Skeletal muscle satellite cell (primary cell): Measurements from ENCODE around the gene TMEM35B.
"Not testable (repeated sequence)": the region's sequence is repeated elsewhere in the genome, so short reads cannot be mapped to it uniquely, and the experiment has no call there.

Experiments
- H3K27me3 ChIP-seq: 2 replicates; pipeline ENCODE4 v1.7.0; 2013; ENCODE audit warnings: low read length; ENCODE audit not compliant: control insufficient read depth, insufficient read depth
- H3K36me3 ChIP-seq: 2 replicates; pipeline ENCODE4 v1.7.0; 2013; ENCODE audit warnings: mild to moderate bottlenecking, control low read depth, low read length; ENCODE audit not compliant: insufficient read depth
- H3K4me1 ChIP-seq: 2 replicates; pipeline ENCODE4 v1.7.0; 2013; ENCODE audit warnings: low read length; ENCODE audit not compliant: control insufficient read depth, insufficient read depth
- H3K4me2 ChIP-seq: 2 replicates; pipeline ENCODE4 v1.7.0; 2013; ENCODE audit warnings: mild to moderate bottlenecking, low read length
- H3K4me3 ChIP-seq: 2 replicates; pipeline ENCODE4 v1.7.0; 2013; ENCODE audit warnings: low read length
- H3K9ac ChIP-seq: 2 replicates; pipeline ENCODE4 v1.7.0; 2013; ENCODE audit warnings: mild to moderate bottlenecking, low read depth, low read length, moderate library complexity
- H3K9me3 ChIP-seq: replicated peaks from 2 replicates; pipeline ENCODE4 v1.7.0; 2013; ENCODE audit warnings: mild to moderate bottlenecking, control low read depth, low read length

Gene TMEM35B

GRCh38 chr1:34988581-34988980 is 3.4 kb upstream of the TMEM35B start:
- Histone ChIP-seq H3K4me1 (peaks cover 21% of the 10 kb centered on the region), H3K9me3 (no peaks in the 10 kb centered on the region), H3K36me3 (peaks cover 5% of the 10 kb centered on the region), H3K9ac (no peak overlapping the region), H3K27me3 (no peaks in the 10 kb centered on the region), H3K4me2 (no peak overlapping the region), H3K4me3 (no peak overlapping the region)

DNA sequence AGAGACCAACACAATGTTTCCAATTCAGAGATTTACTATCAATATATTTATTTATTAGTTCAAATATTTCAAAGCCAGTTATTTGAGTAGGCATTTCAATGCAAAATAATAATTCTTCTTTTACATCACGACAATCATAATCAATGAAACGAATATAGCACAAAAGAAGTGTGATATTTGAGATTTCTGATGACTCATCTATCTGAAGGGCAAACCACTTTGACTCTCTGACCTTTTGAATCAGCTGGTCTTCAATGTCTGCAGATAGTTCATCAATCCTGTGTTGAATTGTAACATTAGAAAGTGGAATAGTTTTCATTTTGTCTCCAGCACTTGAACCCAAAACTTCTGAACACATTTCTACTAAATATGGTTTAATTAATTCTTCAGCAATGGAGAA is 3.0 kb upstream of the TMEM35B start:
- no peaks in the 10 kb centered on the region for H3K9me3 ChIP-seq
- no peak overlapping the region for H3K4me3 ChIP-seq
- no peaks in the 10 kb centered on the region for H3K27me3 ChIP-seq
- no peak overlapping the region for H3K4me2 ChIP-seq
- H3K36me3 ChIP-seq = peaks cover 5% of the 10 kb centered on the region
- H3K9ac ChIP-seq = no peak overlapping the region
- H3K4me1 ChIP-seq = peaks cover 23% of the 10 kb centered on the region

- no peak overlapping the region for H3K9ac ChIP-seq
- peak overlapping the region; percentile 19 for H3K4me2 ChIP-seq
- H3K27me3 ChIP-seq = no peaks in the 10 kb centered on the region
- no peaks in the 10 kb centered on the region for H3K9me3 ChIP-seq
- peaks cover 26% of the 10 kb centered on the region for H3K4me1 ChIP-seq
- no peak overlapping the region for H3K4me3 ChIP-seq
- H3K36me3 ChIP-seq = peaks cover 7% of the 10 kb centered on the region
These were observed 1.9 kb upstream of the TMEM35B start for GRCh38 chr1:34987018-34987417.

DNA sequence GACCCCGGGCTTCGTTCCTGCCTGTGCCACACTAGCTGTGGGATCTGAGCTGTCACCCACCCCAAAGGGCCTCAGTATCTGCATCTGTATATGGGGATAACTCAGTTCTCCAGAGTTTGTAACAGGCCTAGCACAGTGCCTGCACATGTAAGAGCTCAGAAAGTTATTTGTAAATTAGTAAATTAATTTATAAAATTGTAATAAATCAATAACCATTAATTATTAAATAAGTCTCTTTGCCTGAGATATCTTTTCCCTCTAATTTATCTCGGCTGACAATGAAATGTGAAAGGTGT is 410 bp upstream of the TMEM35B start:
- not testable (repeated sequence) for H3K9me3 ChIP-seq, H3K27me3 ChIP-seq
- H3K4me2 ChIP-seq = peak overlapping the region; percentile 92
- H3K36me3 ChIP-seq = peaks cover 14% of the 10 kb centered on the region
- peak overlapping the region; percentile 98 for H3K4me3 ChIP-seq
- H3K9ac ChIP-seq = peak overlapping the region; percentile 95
- H3K4me1 ChIP-seq = peaks cover 26% of the 10 kb centered on the region

- Histone ChIP-seq H3K9ac (peak overlapping the region; percentile 95), H3K9me3 (no peaks in the 10 kb centered on the region), H3K4me1 (peaks cover 26% of the 10 kb centered on the region), H3K27me3 (no peaks in the 10 kb centered on the region), H3K4me3 (peak overlapping the region; percentile 98), H3K4me2 (peak overlapping the region; percentile 92), H3K36me3 (peaks cover 14% of the 10 kb centered on the region)
These were observed 733 bp downstream of the TMEM35B start for GRCh38 chr1:34984435-34984792.

GRCh38 chr1:34983700-34984355 is 1.3 kb downstream of the TMEM35B start:
- Histone ChIP-seq H3K36me3 (peaks cover 9% of the 10 kb centered on the region), H3K27me3 (no peaks in the 10 kb centered on the region), H3K4me2 (peak overlapping the region; percentile 92), H3K9ac (peak overlapping the region; percentile 95), H3K4me3 (peak overlapping the region; percentile 98), H3K9me3 (no peaks in the 10 kb centered on the region), H3K4me1 (peaks cover 26% of the 10 kb centered on the region)

DNA sequence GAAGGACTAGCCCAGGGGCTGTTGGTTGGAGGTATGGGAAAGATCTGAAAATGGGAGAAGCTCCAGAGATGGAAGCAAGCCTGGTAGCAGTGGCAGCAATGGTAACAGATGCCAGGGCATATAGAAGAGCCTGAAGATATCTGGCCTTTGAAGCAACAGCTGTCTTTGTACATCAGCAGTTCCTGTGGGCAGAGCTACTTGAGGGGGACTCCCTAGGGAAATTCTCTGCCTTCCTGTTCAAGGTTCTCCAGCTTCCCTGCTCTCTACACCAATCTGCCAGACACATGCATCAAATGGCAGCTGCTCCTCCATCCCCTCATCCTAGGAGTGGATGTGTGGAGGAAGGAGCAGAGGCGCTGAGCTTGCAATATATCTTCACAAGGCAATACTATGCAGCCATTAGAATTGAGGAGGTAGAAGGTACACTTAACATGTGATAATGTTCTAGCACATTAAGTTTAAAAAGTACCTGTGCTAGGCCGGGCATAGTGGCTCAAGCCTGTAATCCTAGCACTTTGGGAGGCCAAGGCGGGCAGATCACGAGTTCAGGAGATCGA is 2.2 kb downstream of the TMEM35B start:
- H3K4me3 ChIP-seq = no peak overlapping the region
- peaks cover 9% of the 10 kb centered on the region for H3K36me3 ChIP-seq
- H3K9me3 ChIP-seq = no peaks in the 10 kb centered on the region
- no peaks in the 10 kb centered on the region for H3K27me3 ChIP-seq
- no peak overlapping the region for H3K9ac ChIP-seq
- no peak overlapping the region for H3K4me2 ChIP-seq
- H3K4me1 ChIP-seq = peaks cover 26% of the 10 kb centered on the region

- H3K4me1 ChIP-seq = peaks cover 13% of the 10 kb centered on the region
- H3K9ac ChIP-seq = no peak overlapping the region
- H3K4me2 ChIP-seq = no peak overlapping the region
- H3K4me3 ChIP-seq = no peak overlapping the region
- no peaks in the 10 kb centered on the region for H3K27me3 ChIP-seq
- no peaks in the 10 kb centered on the region for H3K9me3 ChIP-seq
- H3K36me3 ChIP-seq = peaks cover 9% of the 10 kb centered on the region
These were observed 4.4 kb downstream of the TMEM35B start for GRCh38 chr1:34980715-34981114.

GRCh38 chr1:34978921-34979320 is 6.2 kb downstream of the TMEM35B start:
- Histone ChIP-seq H3K4me2 (no peak overlapping the region), H3K9ac (no peak overlapping the region), H3K9me3 (no peaks in the 10 kb centered on the region), H3K36me3 (peaks cover 9% of the 10 kb centered on the region), H3K4me3 (no peak overlapping the region), H3K4me1 (peaks cover 9% of the 10 kb centered on the region), H3K27me3 (no peaks in the 10 kb centered on the region)

DNA sequence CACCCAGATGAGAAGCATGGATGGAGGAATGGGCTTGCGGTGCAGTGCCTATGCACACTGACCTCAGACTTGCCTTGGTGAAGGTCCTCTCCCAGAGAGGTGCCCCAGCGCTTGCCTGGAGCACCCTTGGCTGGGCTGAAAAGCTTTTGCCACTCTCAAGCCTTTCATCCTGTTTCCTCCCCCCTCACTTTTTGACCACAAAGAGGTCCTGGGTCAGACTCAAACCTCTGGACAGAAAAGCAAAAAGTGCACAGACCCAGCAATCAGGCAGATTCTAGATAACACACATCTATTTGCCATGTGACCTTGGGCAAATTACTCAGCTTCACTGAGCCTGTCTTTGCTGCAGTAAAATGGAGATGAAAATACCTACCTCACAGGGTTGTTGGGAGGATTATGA is 7.3 kb downstream of the TMEM35B start:
- no peak overlapping the region for H3K9ac ChIP-seq
- no peaks in the 10 kb centered on the region for H3K9me3 ChIP-seq

GRCh38 chr1:34977210-34977471 is 8.0 kb downstream of the TMEM35B start:
- H3K4me3 ChIP-seq = no peak overlapping the region

More for the DNA sequence above, 7.3 kb downstream of the TMEM35B start:
- H3K4me3 ChIP-seq = no peak overlapping the region
- no peaks in the 10 kb centered on the region for H3K27me3 ChIP-seq
- H3K4me1 ChIP-seq = peaks cover under 1% of the 10 kb centered on the region
- peaks cover 9% of the 10 kb centered on the region for H3K36me3 ChIP-seq
- no peak overlapping the region for H3K4me2 ChIP-seq

GRCh38 chr1:34976384-34977209 is 8.6 kb downstream of the TMEM35B start:
- Histone ChIP-seq H3K4me1 (no peaks in the 10 kb centered on the region), H3K27me3 (no peaks in the 10 kb centered on the region), H3K9me3 (no peaks in the 10 kb centered on the region), H3K9ac (no peak overlapping the region), H3K4me3 (no peak overlapping the region), H3K4me2 (no peak overlapping the region), H3K36me3 (peaks cover 4% of the 10 kb centered on the region)

More at GRCh38 chr1:34977210-34977471, 8.0 kb downstream of the TMEM35B start:
- no peaks in the 10 kb centered on the region for H3K27me3 ChIP-seq
- no peaks in the 10 kb centered on the region for H3K4me1 ChIP-seq
- peaks cover 8% of the 10 kb centered on the region for H3K36me3 ChIP-seq
- H3K9me3 ChIP-seq = no peaks in the 10 kb centered on the region
- no peak overlapping the region for H3K9ac ChIP-seq
- no peak overlapping the region for H3K4me2 ChIP-seq
